ENCODE data around the gene MSX1. TPM values are rescaled to one million over a fixed set of nuclear protein-coding genes. Genes with fewer than 3 reads are reported as not detected.

Gene MSX1
- total and polyA plus RNA-seq, 11 donors: 2.2 to 7.4 (median 4.2) TPM

DNA sequence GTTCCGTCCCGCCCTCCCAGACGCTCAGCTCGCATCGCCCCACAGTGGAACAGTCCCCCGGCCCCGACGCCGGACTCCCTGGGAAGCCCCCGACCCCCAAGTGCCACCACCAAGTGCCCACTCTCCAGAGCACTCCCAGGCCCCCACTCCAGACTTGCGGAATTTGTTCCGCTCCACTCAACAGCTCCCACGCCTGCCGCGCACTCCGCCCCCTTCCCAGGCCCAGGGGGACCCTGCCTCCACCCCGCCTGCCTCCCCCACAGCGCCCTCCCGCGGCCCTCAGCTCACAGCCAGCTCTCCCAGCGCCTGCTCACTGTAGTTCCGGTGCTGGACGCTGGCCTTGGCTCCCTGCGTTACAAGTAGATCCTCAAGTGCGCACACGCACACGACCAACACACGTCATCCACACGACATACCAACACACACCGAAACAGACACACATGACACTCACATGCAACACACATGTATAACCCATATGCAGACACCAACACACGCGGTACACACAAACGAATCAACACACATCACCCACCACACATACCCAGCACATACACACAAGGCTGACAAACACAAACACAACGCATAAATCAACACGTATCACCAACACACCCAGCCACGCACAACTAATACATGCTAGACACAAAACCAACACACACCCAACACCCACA, 8.0 kb downstream of the MSX1 start:
- intact Hi-C loops (cut with DNase I): loop anchor here in 3 of 10 donors (10.0 kb wide), 3 partner anchors 193 to 383 kb away; partner anchors contain the start of gene STX18 (in 1 of the 3)
- DNase-seq (peak in 3 of 5 donors; percentile 36 to 63 (median 41)), ATAC-seq (peak in 3 of 4 donors; percentile 38 to 68 (median 53))
- Histone ChIP-seq H3K27me3 (peaks cover 77 to 100% (median 97%) of the 10 kb centered on the region in 9 donors), H3K9me3 (no peaks in the 10 kb centered on the region), H3K27ac (no peak overlapping the region), H3K4me1 (peaks cover 0 to 54% (median 19%) of the 10 kb centered on the region in 12 donors), H3K4me3 (peak overlapping the region in 11 of 12 donors; percentile 25 to 47 (median 38)), H3K36me3 (peaks cover 0 to 15% (median 0%) of the 10 kb centered on the region in 9 donors)
- TF ChIP-seq, protein P1, sequence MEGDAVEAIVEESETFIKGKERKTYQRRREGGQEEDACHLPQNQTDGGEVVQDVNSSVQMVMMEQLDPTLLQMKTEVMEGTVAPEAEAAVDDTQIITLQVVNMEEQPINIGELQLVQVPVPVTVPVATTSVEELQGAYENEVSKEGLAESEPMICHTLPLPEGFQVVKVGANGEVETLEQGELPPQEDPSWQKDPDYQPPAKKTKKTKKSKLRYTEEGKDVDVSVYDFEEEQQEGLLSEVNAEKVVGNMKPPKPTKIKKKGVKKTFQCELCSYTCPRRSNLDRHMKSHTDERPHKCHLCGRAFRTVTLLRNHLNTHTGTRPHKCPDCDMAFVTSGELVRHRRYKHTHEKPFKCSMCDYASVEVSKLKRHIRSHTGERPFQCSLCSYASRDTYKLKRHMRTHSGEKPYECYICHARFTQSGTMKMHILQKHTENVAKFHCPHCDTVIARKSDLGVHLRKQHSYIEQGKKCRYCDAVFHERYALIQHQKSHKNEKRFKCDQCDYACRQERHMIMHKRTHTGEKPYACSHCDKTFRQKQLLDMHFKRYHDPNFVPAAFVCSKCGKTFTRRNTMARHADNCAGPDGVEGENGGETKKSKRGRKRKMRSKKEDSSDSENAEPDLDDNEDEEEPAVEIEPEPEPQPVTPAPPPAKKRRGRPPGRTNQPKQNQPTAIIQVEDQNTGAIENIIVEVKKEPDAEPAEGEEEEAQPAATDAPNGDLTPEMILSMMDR (IDR thresholded peaks at IDR 0.05): peak in 7 of 12 donors; percentile 8 to 40 (median 18)
- no peak for TF ChIP-seq POLR2A (IDR thresholded peaks at IDR 0.05)
- 4 to 5% (median 4%) methylated on average over 34 to 36 of the region's 36 CpGs for WGBS, 4 donors

DNA sequence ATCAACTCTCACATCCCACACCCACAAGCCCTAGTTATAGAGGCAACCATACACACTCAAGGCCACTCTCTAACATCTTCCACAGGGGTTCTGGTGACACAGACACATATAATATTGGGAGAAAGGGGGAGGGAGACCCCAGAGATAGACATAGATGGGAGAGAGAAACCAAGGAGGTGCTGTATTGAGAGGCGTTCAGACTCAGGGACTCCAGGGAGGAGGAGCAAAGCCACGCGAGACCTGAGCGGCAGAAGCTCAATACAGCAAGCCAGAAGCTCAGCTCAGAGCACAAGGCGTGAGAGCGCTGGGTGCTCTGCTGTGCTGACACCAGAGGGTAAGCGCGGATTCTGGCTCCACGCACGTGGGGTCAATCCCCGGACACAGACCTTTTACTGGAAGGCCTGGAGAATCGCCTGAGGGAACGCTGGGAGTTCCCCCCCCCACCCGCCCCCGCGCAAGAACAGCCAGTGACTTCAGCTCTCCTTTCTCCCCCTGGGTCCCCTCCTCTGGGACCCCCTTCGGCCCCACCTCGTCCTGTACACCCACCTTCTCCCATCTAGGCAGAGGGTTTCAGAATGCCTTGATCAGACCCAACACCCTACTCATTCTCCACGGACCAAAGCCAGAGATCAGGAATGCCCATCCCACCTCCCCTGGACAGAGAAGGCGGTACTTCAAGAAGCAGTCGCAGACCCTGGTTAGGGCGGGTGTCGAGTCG, 8.7 kb downstream of the MSX1 start:
- peaks cover 0 to 8% (median 0%) of the 10 kb centered on the region in 9 donors for H3K36me3 ChIP-seq
- ATAC-seq (no peak), DNase-seq (peak in 1 of 5 donors; percentile 11)
- no peak overlapping the region for H3K4me3 ChIP-seq
- no peaks in the 10 kb centered on the region for H3K9me3 ChIP-seq
- H3K27me3 ChIP-seq: peaks cover 76 to 100% (median 97%) of the 10 kb centered on the region in 9 donors
- WGBS, 4 donors: 5 to 11% (median 8%) methylated on average over 11 to 24 of the region's 24 CpGs
- H3K27ac ChIP-seq: no peak overlapping the region
- H3K4me1 ChIP-seq: peaks cover 0 to 51% (median 20%) of the 10 kb centered on the region in 12 donors
- TF ChIP-seq, protein P1 (IDR thresholded peaks at IDR 0.05): no peak
- TF ChIP-seq POLR2A (IDR thresholded peaks at IDR 0.05): no peak
- intact Hi-C loops (cut with DNase I): loop anchor here in 3 of 10 donors (10.0 kb wide), 3 partner anchors 193 to 383 kb away; partner anchors contain the start of gene STX18 (in 1 of the 3)

DNA sequence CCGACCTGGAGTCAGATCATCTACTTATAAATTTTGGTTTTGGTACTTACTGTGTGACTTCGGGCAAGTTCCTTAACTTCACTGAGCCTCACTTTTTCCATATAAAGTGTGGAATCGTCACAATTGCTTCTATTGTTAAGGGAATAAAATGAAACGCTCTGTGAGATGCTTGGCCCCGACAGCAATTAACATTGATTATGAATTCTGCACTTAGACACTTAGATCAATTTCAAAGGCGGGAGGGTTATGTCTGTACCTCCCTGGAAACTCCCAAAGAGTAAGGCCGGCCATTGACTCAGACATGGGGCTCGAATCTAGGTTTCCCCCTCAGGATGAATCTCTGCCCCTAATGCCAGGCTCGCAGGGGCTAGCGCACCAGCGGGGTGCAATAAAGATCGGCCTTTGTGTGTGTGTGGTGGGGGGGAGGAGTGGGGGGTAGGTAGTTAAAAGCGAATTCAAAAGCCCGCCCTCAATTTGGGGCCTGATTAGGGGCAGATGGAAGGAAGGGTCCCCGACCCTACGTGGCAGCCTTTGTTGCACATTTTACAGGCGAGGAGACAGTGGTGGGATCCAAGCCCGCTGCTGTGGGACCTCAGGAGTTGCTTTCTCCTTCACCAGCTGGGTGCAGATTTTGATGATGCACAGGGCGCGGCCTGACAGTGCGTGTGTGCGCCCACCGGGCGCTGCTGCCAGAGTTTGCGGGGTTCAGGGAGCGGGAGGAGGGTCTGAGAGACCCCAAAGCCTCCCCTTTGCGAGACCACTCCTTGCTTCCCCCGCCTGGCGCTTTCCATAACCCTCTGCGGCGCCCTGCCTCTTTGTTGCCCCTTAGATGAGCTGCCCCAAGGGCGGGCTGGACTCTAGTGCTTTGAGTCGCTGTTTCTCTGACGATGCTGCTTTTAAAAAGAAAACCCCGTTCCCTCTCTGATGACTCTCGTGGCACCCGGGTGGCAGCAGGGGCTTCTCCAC, 9.6 kb downstream of the MSX1 start:
- no peak for TF ChIP-seq POLR2A (IDR thresholded peaks at IDR 0.05)
- TF ChIP-seq, protein P1 (IDR thresholded peaks at IDR 0.05): no peak
- Histone ChIP-seq H3K27me3 (peaks cover 78 to 100% (median 99%) of the 10 kb centered on the region in 9 donors), H3K27ac (no peak overlapping the region), H3K36me3 (no peaks in the 10 kb centered on the region), H3K9me3 (no peaks in the 10 kb centered on the region), H3K4me1 (peaks cover 0 to 51% (median 20%) of the 10 kb centered on the region in 12 donors), H3K4me3 (no peak overlapping the region)
- intact Hi-C loops (cut with DNase I): loop anchor here in 3 of 10 donors (10.0 kb wide), 3 partner anchors 194 to 384 kb away; partner anchors contain the start of gene STX18 (in 1 of the 3)
- WGBS, 4 donors: 4 to 6% (median 5%) methylated on average over 35 to 37 of the region's 37 CpGs
- DNase-seq: peak in 1 of 5 donors; percentile 14
- ATAC-seq: no peak

All from heart left ventricle (tissue), 16 donors.